OCI-LY3 (cell line): ENCODE results near the gene RAD51B.

Experiments
- H2AFZ ChIP-seq: fragments of 200-600, 300-600 bp; shearing (Covaris generic); 2 replicates; pipeline ENCODE4 v1.6.0; 2014; ENCODE audit warnings: antibody characterized with exemption, low read depth, low read length
- H3K27ac ChIP-seq: fragments of 200-600, 300-600 bp; sonication (generic); 2 replicates; pipeline ENCODE4 v1.5.1; 2014; ENCODE audit warnings: mild to moderate bottlenecking, low read length, moderate library complexity, mixed read lengths
- H3K27me3 ChIP-seq: fragments of 200-600, 300-600 bp; sonication (generic); 2 replicates; pipeline ENCODE4 v1.6.1; 2014; ENCODE audit warnings: low read depth, low read length, mixed read lengths
- H3K36me3 ChIP-seq: fragments of 200-600, 300-600 bp; sonication (generic); replicated peaks from 2 replicates; pipeline ENCODE3; 2014; ENCODE audit warnings: low read depth, low read length, mixed read lengths
- H3K4me1 ChIP-seq: fragments of 300-600, 200-600 bp; sonication (generic); 2 replicates; pipeline ENCODE4 v1.6.1; 2014; ENCODE audit warnings: low read length, mixed read lengths
- H3K4me2 ChIP-seq: fragments of 200-600, 300-600 bp; sonication (generic); 2 replicates; pipeline ENCODE4 v1.6.1; 2014; ENCODE audit warnings: low read length, mixed read lengths
- H3K4me3 ChIP-seq: fragments of 300-600, 200-600 bp; sonication (generic); 2 replicates; pipeline ENCODE4 v1.5.1; 2014; ENCODE audit warnings: antibody characterized with exemption, mild to moderate bottlenecking, low read length, moderate library complexity
- H3K79me2 ChIP-seq: fragments of 300-600, 200-600 bp; shearing (Covaris generic); 2 replicates; pipeline ENCODE4 v1.6.1; 2014; ENCODE audit warnings: mild to moderate bottlenecking, low read length, mixed read lengths
- H3K9ac ChIP-seq: fragments of 300-600, 200-600 bp; shearing (Covaris generic); 2 replicates; pipeline ENCODE4 v1.6.0; 2014; ENCODE audit warnings: mild to moderate bottlenecking, low read length, moderate library complexity
- H3K9me3 ChIP-seq: fragments of 200-600, 300-600 bp; shearing (Covaris generic); 2 replicates; pipeline ENCODE4 v1.6.1; 2014; ENCODE audit warnings: low read length, mixed read lengths; ENCODE audit not compliant: insufficient read depth
- H4K20me1 ChIP-seq: fragments of 200-600, 300-600 bp; sonication (generic); 2 replicates; pipeline ENCODE4 v1.6.1; 2016; ENCODE audit warnings: low read length, mixed read lengths; ENCODE audit not compliant: insufficient read depth
- CTCF ChIP-seq: fragments of 200-600, 300-600 bp; sonication (generic); IDR thresholded peaks from 2 replicates; pipeline ENCODE4 v1.5.1; 2014; ENCODE audit warnings: antibody characterized with exemption, low read length, low read depth
- EZH2phosphoT487 ChIP-seq: fragments of 200-600 bp; shearing (Covaris generic); IDR thresholded peaks from 2 replicates; pipeline ENCODE4 v1.6.1; 2018; ENCODE audit warnings: antibody characterized with exemption, mixed run types, low read depth

Gene RAD51B

GRCh38 chr14:68331991-68332390 is 512.4 kb downstream of the RAD51B start:
- Histone ChIP-seq H3K36me3 (no peaks in the 10 kb centered on the region), H3K4me2 (no peak overlapping the region), H3K27me3 (no peaks in the 10 kb centered on the region), H3K4me3 (no peak overlapping the region), H3K9ac (no peak overlapping the region), H3K9me3 (no peaks in the 10 kb centered on the region), H3K79me2 (no peaks in the 10 kb centered on the region), H2AFZ (no peak overlapping the region), H3K4me1 (peaks cover 38% of the 10 kb centered on the region), H4K20me1 (no peaks in the 10 kb centered on the region), H3K27ac (no peak overlapping the region)
- TF ChIP-seq CTCF (no peak), EZH2phosphoT487 (no peak)

DNA sequence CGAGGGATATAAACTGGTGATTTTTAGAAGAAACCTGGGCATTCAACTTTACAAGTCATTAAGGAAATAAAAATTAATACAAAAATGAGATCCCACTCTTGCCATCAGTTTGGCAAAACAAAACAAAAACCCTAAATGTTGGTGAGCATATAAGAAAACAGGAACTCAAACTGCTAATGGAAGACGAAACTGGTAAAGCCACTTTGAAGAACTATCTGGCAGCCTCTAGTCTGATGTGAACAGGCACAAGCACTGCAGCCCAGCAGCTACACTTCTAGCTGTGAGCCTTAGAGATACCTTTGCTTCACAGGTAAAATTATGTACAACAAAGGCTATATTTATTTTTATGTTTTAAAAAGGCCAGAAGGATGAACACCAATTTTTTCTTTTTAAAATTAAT is 513.7 kb downstream of the RAD51B start:
- H3K4me2 ChIP-seq: no peak overlapping the region; the same call in 1 of the 2 replicates
- no peaks in the 10 kb centered on the region for H3K79me2 ChIP-seq
- no peak for TF ChIP-seq EZH2phosphoT487
- no peak for TF ChIP-seq CTCF
- H4K20me1 ChIP-seq: no peaks in the 10 kb centered on the region
- no peaks in the 10 kb centered on the region for H3K36me3 ChIP-seq
- no peaks in the 10 kb centered on the region for H3K27me3 ChIP-seq
- H3K9ac ChIP-seq: no peak overlapping the region
- no peak overlapping the region for H3K27ac ChIP-seq
- H3K4me3 ChIP-seq: no peak overlapping the region
- no peaks in the 10 kb centered on the region for H3K9me3 ChIP-seq
- no peak overlapping the region for H2AFZ ChIP-seq
- H3K4me1 ChIP-seq: peaks cover 30% of the 10 kb centered on the region

DNA sequence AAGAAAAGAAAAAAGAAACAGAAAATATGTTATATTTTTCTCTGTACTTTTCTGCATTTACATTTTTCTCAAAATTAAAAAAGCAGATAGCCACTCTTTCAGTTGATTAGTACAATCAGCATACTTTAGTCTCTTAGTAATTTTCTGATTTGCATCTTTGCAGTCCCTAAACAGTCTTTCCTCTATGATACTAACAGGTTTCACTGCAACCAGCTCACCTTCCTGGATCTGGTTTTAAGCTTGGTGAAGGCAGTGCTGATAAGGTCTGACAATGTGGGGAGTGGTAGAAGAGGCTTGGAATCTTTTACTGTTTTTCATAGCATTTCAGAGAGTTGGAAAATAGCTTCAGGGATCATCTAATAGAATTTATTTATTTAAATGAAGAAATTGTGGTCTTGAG is 515.7 kb downstream of the RAD51B start:
- no peak for TF ChIP-seq CTCF
- no peak for TF ChIP-seq EZH2phosphoT487
- Histone ChIP-seq H3K4me2 (no peak overlapping the region), H3K27ac (no peak overlapping the region)

DNA sequence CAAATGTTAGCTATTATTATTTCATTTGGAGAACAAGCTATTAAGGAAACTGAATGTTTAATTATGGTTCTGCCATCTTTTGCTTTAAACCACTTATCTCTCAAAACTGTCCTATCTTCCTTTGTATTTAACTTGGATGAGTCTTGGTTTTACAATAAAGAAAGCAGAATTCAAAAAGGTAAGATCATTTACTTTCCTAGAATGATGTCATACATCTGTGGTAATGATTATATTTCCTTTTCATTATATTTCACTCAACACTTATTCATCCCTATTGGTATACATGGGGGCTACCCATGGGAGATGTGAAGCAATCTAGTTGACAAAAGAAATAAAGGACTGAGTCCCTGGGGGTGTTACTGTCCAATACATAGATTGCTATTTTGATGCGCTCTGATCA is 516.6 kb downstream of the RAD51B start:
- Histone ChIP-seq H3K27ac (no peak overlapping the region), H3K4me3 (no peak overlapping the region), H3K9me3 (no peaks in the 10 kb centered on the region), H3K4me1 (peaks cover 19% of the 10 kb centered on the region), H4K20me1 (no peaks in the 10 kb centered on the region), H3K9ac (no peak overlapping the region), H3K27me3 (no peaks in the 10 kb centered on the region), H2AFZ (no peak overlapping the region), H3K79me2 (no peaks in the 10 kb centered on the region), H3K4me2 (no peak overlapping the region), H3K36me3 (no peaks in the 10 kb centered on the region)
- TF ChIP-seq CTCF (no peak), EZH2phosphoT487 (no peak)

More for the DNA sequence above, 515.7 kb downstream of the RAD51B start:
- no peaks in the 10 kb centered on the region for H3K9me3 ChIP-seq
- H2AFZ ChIP-seq: no peak overlapping the region
- H3K9ac ChIP-seq: no peak overlapping the region
- no peaks in the 10 kb centered on the region for H3K79me2 ChIP-seq
- no peaks in the 10 kb centered on the region for H3K36me3 ChIP-seq
- H3K4me1 ChIP-seq: peaks cover 19% of the 10 kb centered on the region
- no peaks in the 10 kb centered on the region for H4K20me1 ChIP-seq
- no peak overlapping the region for H3K4me3 ChIP-seq
- no peaks in the 10 kb centered on the region for H3K27me3 ChIP-seq
